ENCODE measurements around the gene SMIM41.
"Not testable (repeated sequence)": the region's sequence is repeated elsewhere in the genome, so short reads cannot be mapped to it uniquely, and the experiment has no call there.

The SMIM41 gene

GRCh38 chr12:52116222-52117125 is 37.0 kb downstream of the SMIM41 start:
- peak overlapping the region in 5 of 21 experiments; percentile 11 to 47 (median 32) for H3K27ac ChIP-seq
- H3K4me3 ChIP-seq, result not testable (repeated sequence)

- H3K4me3 ChIP-seq, H3K27ac ChIP-seq: not testable (repeated sequence)
Measured at GRCh38 chr12:52117806-52118475, 38.4 kb downstream of the SMIM41 start.

- no peak overlapping the region for H3K4me3 ChIP-seq
- H3K27ac ChIP-seq, result no peak overlapping the region
Measured at GRCh38 chr12:52119398-52120254, 40.1 kb downstream of the SMIM41 start.

- Histone ChIP-seq H3K27ac (no peak overlapping the region), H3K4me3 (no peak overlapping the region)
Measured at GRCh38 chr12:52120951-52121823, 41.7 kb downstream of the SMIM41 start.

GRCh38 chr12:52121824-52122539 is 42.5 kb downstream of the SMIM41 start:
- H3K27ac ChIP-seq, result no peak overlapping the region
- no peak overlapping the region for H3K4me3 ChIP-seq

- Histone ChIP-seq H3K27ac (no peak overlapping the region), H3K4me3 (no peak overlapping the region)
Measured at GRCh38 chr12:52122540-52122871, 43.0 kb downstream of the SMIM41 start.

- no peak overlapping the region for H3K27ac ChIP-seq
Measured at GRCh38 chr12:52122904-52123303, 43.4 kb downstream of the SMIM41 start.

GRCh38 chr12:52123487-52124186 is 44.1 kb downstream of the SMIM41 start:
- no peak overlapping the region for H3K4me3 ChIP-seq
- H3K27ac ChIP-seq, result no peak overlapping the region

More at GRCh38 chr12:52122904-52123303, 43.4 kb downstream of the SMIM41 start:
- H3K4me3 ChIP-seq, result no peak overlapping the region

- Histone ChIP-seq H3K4me3 (no peak overlapping the region), H3K27ac (no peak overlapping the region)
Measured at GRCh38 chr12:52125476-52125900, 46.0 kb downstream of the SMIM41 start.

- Histone ChIP-seq H3K27ac (peak overlapping the region in 1 of 21 experiments; percentile 57), H3K4me3 (no peak overlapping the region)
Measured at GRCh38 chr12:52126050-52126604, 46.6 kb downstream of the SMIM41 start.

- H3K27ac ChIP-seq, result peak overlapping the region in 2 of 21 experiments; percentile 28 to 57
- no peak overlapping the region for H3K4me3 ChIP-seq
Measured at GRCh38 chr12:52126605-52127578, 47.4 kb downstream of the SMIM41 start.

GRCh38 chr12:52127683-52128450 is 48.4 kb downstream of the SMIM41 start:
- Histone ChIP-seq H3K4me3 (no peak overlapping the region), H3K27ac (no peak overlapping the region)

- H3K27ac ChIP-seq, result no peak overlapping the region
Measured at GRCh38 chr12:52130711-52131110, 51.2 kb downstream of the SMIM41 start.

GRCh38 chr12:52132754-52133161 is 53.3 kb downstream of the SMIM41 start:
- peak overlapping the region in 1 of 21 experiments; percentile 26 for H3K27ac ChIP-seq
- H3K4me3 ChIP-seq, result no peak overlapping the region

More at GRCh38 chr12:52130711-52131110, 51.2 kb downstream of the SMIM41 start:
- no peak overlapping the region for H3K4me3 ChIP-seq

- H3K27ac ChIP-seq, result no peak overlapping the region
- H3K4me3 ChIP-seq, result no peak overlapping the region
Measured at GRCh38 chr12:52137746-52138145, 58.2 kb downstream of the SMIM41 start.

- Histone ChIP-seq H3K27ac (no peak overlapping the region), H3K4me3 (no peak overlapping the region)
Measured at GRCh38 chr12:52139147-52139546, 59.6 kb downstream of the SMIM41 start.

All from skin epidermis (tissue), 12 donors.